ENCODE results near the gene GPATCH8.

GPATCH8 gene

DNA sequence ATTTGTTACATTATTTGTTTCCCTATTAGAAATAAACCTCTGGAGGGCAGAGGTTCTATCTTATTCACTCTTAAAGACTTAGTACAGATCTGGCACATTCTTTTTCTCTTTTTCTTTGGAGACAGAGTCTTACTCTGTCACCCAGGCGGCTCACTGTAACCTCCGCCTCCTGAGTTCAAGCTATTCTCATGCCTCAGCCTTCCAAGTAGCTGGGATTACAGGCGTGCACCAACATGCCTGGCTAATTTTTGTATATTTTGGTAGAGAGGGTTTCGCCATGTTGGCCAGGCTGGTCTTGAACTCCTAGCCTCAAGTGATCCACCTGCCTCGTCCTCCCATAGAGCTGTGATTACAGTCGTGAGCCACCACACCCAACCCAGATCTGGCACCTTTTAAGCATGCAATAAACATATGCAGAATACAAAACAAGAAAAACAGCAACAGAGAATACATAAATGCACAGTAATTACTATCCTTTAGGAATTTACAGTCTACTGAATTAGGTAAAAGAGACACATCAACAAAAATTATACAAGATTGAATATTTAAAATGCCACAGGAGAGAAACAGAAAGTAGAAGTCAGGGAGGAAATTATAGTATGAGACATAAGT lies 52.1 kb downstream of the GPATCH8 start:
- no peak for DNase-seq

DNA sequence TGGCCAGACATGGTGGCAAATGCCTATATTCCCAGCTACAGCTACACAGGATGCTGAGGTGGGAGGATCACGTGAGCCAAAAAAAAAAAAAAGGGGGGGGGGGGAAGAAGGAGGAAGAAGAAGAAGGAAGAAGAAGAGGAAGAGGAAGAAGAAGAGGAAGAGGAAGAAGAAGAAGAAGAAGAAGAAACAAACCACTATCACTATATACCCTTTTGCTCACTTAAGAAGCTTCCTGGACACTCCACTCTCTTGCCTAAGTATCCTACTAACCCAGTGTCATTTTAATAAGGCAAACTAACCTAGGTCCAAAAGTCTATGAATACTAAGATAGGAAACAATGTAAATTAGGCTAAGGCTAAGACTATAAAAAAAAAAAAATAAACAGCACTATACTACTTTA lies 54.8 kb downstream of the GPATCH8 start:
- DNase-seq = no peak

DNA sequence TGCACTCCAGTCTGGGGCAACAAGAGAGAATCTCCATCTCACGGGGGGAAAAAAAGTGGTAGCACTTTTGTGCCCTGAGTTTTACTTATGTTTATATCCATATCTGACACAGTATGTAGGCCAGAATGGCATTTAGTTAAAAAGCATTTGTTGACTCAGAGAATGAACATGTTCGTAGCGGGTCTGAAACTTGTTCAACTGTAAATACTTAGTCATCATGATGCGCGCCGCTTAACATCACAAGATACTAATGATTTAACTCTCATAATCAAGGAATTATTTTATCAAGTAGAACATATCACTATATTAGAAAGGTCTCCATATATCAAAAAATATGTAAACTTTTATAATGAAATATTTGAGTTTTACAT lies 58.5 kb downstream of the GPATCH8 start:
- peak; percentile 44 for DNase-seq

DNA sequence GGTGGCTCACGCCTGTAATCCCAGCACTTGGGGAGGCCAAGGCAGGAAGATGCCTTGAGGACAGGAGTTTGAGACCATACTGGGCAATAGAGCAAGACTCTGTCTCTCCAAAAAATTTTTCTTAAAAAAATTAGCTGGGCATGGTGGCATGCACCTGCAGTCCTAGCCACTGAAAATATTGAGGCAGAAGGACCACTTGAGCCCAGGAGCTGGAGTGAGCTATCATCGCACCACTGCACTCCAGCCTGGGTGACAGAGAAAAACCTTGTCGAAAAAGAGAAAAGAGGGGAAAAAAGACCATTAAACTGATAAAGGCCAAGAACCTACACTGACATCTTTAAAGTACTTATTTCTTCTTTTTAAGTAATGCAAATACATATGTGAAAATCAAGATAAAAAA lies 60.4 kb downstream of the GPATCH8 start:
- no peak for DNase-seq

DNA sequence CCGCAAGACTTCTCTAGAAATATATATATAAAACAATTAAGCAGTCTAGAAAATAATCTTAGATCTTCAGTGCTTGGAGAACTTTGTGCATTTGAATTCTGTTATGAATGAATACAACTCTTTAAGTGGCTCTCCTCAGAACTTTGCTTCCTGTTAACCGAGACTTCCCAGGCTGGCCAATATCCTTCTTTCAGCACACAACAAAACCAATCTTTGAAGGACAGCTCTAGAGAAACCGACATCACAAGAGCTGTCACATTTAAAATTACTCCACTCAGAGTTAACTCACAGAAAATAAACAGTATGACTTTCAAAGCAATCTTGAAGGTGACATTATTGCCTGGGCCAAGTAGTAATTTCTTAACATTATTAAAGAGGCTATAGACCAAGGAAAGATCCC lies 64.0 kb downstream of the GPATCH8 start:
- no peak for DNase-seq

DNA sequence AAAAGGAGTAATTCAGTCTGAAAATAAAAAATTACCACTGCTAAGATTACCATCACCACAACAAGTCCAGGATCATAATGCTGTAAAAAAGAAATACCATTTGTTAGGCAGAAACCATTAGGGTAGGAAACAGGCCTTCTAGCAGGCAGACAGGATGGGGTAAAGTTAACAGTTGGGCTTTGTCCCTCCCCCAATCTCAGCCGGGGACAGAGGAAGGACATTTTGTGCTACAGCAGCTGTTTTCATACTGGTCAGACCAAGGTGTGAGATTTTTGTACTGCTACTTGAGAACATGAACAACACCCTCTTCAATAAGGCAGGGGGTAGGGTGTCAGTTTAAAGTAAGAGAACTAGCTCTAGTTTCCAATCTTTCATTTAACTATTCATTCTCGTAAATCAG lies 64.6 kb downstream of the GPATCH8 start:
- DNase-seq = no peak

DNA sequence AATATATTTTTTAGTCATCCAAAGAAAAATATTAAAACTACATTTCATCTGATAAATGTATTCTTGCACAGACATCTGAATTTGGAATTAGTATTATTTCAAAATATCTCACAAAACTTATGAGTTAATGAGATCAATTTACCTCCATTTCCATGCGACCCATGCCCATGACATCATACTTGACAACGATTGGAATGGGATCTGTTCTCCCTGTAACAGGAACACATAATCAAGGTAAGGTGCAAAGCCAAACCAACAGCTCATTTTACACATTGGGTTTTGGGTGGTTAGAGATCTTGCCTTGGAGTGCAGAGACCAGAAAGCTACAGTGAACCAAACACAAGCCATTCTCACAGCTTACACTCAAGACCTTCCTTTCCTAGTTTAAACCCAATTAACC lies 66.9 kb downstream of the GPATCH8 start:
- DNase-seq = no peak

DNA sequence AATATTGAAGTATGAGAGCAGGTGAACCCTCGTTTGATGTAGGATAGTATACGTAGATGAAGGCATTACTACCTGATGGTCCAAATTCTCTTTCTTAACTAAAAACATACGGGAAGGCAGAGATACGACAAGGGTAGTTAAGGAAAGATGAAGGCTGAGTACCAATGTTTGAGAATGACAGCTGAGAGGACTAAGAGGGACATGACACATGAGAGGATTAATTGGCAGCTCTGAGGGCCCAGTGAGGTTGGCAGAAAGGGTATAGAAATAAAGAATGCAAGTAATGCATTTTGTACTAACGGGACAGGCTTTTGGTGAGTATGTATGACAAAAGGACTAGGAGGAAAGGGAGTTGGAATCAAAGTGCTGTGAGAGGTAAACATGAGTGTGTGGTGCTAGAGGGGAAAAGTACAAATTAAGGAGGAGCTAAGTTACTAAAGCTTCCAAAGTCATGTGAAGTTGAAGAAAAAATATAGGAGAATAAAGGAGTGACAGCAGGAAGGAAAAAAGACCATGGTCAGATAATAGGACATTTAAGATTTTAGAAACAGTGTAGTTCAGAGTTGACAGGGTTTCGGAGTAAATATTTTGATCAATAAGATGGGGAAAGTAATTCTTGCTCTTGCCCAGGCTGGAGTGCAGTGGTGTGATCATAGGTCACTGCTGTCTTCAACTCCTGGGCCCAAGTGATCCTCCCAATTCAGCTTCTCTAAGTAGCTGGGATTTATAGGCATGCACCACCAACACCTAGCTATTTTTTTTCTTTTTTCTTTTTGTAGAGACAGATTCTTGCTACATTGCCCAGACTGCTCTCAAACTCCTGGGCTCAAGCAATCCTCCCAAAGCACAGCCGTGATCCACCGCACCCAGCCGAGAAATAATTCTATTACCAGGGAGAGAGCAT lies 70.7 kb downstream of the GPATCH8 start:
- DNase-seq = no peak

DNA sequence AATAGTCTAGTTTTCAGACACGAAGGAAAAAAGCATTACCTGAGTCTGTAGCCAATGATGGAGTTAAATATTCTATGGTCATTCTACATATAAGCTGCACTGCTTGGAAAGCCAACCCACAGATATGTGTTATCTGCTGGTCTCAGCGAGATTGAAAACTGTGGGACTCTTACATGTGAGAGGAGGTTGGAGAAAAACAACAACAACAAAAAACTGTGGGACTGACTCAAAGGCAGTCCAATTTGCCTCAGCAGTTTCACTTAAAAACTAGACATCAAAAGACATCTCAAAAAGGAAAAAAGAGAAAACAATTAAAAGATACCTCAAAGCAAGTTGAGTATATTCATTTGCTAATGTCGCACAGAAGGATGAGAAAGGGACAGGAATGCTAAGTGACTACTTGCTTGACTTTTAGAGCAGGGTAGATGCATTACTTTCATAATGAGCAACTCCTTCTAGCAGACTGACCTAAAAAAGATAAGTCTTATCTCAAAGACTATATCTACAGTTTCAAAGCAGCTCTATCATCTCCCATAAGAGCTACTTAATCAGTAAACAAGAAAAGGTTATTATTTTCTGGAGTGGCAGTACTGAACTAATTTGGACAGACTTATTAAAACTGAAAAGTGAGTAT lies 78.3 kb downstream of the GPATCH8 start:
- DNase-seq = no peak

DNA sequence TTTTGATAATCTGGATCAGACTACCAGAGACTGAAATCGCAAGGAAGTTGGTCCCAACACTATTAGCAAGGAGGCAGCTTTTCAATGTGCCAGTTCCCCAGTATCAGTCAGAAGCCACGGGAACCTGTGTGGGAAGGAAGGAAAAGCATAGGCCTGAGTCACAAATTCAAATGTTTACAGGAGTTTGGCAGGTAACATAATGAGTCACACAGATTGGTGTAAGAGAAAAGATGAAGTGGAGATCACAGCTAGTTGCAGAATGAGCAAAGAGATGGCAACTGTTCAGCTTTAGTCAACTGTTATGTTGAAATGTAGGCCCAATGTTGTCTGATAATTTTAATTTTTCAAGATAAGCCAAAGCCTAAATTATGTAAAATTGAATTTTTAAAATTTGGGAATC lies 85.7 kb downstream of the GPATCH8 start:
- DNase-seq = no peak

DNA sequence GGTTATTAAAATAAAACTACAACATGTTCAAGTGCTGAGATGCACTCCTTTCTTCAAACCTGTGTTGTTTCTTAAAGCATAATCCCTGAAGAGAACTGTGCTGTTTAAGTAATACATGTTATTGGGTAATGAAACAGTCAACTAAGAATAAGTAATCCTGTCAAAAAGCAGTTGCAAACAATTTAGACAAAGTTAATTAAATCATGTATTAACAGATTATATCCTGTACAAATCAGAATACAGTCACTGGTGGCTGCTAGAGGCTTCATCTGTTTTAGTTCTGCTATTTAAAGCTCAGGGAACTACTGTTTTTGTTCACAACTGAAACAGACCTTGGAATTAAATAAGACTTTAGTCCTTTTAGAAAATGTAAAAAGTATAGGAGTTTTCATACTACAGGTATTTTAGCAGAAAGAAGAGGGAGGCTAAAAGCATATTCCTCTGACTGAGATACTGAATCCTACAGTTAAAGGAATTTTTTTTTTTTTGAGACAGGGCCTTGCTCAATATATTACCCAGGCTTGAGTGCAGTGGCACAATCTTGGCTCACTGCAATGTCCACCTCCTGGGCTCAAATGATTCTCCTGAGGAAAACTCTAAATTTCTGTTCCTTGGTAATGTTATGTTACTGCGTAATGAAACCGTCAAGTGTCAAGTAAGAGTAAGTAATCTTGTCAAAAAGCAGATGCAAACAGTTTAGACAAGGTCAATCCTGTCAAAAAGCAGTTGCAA lies 86.5 kb downstream of the GPATCH8 start:
- DNase-seq = no peak

DNA sequence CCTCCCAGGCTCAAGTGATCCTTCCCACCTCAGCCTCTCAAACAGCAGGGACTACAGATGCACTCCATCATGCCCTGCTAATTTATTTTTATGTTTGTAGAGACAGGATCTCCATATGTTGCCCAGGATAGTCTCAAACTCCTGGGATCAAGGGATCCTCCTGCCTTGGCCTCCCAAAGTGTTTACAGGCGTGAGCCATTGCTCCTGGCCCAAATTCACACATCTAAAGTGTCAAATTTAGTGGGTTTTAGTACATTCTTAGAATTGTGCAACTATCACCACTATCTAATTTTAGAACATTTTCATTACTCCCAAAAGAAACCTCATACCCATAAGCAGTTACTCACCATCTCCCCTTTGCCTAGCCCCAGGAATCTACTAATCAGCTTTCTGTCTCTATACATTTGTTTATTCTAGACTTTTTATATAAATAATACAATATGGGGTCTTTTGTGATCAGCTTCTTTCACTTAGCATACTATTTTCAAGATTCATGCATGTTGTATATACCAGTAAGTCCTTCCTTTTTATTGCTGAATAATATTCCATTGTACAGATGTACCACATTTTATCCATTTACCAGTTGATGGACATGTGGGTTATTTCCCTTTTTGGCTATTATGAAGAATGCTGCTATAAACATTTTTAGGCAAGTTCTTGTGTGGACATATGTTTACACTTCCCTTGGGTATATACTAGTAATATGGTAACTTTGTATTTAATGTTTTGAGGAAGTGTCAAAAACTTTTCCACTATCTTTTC lies 88.6 kb downstream of the GPATCH8 start:
- no peak for DNase-seq

DNA sequence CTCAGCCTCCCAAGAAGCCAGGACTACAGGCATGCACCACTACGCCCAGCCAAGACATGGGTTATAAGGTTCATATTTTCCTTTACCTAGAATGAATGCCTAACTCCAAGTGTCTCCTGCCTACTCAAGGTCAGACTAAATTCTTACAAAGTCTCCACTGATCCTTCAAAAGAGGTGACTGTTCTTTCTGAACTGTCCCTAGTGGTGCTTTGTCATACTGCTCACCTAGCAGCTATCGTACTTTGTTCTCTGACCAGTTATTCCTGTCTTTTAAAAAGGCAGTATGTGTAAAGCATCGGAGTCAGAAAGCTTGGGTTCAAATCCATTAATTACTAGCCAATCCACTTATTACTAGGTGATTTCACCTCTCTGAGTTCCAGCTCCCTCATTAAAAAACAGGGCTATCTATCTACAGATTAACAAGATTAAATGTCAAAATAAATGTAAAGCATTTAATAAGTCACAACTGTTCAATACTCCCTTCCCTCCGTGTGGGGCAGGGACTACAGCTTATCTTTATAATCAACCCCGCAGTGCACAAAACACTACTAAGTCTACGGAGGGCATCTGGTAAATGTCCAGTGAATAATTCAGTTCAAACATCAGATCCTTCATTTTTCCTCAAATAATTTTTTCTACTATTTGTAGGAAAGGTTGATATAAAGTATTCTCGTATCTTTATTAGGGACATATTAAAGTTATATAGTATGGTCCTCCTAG lies 93.7 kb downstream of the GPATCH8 start:
- no peak for DNase-seq

DNA sequence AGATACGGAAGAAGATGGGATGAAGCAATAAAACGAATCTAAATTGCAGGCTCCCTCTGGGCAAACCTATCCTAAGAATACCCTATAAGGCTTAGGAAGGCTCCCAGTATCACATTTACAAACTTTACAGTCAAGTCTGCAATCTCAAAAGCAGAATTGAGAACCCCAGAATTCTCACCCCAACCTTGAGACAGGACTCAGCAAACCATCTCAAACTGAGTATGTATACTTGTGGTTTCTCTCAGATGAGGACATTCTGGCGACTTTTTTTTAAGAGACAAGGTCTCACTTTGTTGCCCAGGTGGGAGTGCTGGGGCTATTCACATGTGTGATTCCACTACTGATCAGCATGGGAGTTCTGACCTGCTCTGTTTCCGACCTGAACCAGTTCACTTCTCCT lies 94.4 kb downstream of the GPATCH8 start:
- DNase-seq = no peak

DNA sequence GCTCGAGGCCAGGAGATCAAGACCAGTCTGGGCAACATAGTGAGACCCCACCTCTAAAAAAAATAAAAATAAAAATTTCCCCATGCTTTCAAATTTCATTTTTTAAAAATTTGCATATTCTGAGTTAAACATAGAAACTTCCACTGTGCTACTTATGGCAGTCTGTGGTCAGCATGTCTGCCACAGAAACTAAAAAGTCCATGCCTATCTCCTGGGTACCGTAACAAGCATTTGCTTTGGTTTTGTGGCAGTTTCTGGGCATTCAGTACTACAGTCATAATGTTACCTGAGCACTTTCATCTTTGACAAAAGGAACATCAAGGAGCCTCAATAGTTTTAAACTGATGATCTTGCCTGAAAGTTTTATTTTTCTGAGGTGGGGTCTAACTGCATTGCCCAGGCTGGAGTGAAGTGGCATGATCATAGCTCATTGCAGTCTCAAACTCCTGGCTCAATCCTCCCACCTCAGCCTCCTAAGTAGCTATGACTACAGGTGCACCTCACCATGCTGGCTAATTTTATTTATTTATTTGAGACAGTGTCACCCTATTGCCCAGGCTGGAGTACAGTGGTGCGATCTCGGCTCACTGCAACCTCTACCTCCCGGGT lies 100.5 kb downstream of the GPATCH8 start:
- DNase-seq = no peak

DNA sequence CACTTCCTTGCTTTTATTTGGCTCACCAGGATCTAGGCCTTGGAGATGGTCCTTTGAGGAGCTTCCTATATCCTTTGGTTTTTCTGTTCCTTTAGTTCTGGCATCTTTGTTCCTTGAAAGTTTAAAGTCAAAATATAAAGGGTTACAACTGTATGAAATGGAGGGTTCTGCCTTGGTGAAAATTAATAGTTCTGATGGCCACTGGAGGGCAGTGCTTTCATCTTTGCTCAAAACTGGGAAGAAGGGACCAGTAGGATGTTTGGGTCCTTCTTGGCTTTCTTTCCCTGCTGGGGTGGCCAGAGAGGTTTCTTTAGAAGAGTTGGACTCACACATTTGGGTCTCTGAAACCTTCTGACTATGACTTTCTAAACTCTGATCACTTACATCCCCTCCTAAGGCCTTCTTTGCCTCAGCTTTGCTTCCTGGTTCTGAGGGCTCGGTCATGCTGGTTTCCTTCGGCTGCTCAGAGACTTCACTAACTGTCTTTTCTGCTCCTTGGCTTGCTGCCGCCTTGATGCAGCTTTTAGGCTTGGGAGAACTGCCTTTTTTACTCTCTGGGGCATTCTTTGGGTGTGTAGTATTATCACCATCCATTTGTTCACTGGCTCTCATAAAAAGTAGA lies 102.9 kb downstream of the GPATCH8 start:
- DNase-seq = peak; percentile 33

DNA sequence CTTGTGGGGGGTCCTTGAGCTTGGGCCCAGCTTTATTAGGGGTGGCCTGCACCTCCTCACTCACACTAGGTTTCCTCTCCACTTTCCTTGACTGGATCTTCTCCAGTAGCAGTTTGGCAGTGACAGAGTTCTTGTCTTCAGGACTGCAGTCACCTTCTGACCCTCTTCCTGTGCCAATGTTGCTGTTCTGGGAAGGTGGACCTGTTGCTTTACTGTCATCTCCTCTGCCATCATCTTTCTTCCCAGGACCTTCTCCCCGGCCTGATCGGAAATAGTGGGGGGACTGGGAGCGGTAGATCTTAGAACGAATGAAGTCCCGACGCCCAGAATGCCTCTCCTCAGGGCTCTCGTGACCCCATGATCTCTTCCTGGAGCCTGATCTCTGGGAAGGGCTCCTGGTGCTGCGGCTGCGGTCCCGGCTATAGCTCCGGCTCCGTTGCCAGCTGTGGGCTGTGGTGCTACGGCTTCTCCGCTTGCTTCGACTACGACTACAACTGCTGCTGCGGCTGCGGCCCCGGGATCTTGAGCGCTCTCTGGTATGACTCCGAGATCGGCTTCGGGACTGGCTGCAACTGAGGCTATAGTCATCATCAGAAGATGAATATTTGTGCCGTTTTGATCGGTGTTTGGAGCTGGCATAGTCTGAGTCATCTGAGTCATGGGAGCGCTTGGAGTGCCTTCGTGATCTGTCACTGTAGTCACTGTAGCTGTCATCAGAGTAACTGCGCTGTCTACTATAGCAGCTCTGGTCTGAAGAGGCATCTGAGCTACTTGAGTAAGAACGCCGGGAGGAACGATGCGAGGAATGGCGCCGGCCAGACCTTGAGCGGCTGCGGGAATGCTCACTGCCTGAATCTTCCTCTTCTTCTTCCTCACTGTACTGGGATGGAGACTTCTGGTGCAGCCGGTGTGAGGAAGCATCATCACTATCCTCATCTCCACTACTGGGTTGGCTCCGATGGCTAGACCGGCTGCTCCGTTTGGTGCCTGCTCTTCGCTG lies 104.2 kb downstream of the GPATCH8 start:
- no peak for DNase-seq

DNA sequence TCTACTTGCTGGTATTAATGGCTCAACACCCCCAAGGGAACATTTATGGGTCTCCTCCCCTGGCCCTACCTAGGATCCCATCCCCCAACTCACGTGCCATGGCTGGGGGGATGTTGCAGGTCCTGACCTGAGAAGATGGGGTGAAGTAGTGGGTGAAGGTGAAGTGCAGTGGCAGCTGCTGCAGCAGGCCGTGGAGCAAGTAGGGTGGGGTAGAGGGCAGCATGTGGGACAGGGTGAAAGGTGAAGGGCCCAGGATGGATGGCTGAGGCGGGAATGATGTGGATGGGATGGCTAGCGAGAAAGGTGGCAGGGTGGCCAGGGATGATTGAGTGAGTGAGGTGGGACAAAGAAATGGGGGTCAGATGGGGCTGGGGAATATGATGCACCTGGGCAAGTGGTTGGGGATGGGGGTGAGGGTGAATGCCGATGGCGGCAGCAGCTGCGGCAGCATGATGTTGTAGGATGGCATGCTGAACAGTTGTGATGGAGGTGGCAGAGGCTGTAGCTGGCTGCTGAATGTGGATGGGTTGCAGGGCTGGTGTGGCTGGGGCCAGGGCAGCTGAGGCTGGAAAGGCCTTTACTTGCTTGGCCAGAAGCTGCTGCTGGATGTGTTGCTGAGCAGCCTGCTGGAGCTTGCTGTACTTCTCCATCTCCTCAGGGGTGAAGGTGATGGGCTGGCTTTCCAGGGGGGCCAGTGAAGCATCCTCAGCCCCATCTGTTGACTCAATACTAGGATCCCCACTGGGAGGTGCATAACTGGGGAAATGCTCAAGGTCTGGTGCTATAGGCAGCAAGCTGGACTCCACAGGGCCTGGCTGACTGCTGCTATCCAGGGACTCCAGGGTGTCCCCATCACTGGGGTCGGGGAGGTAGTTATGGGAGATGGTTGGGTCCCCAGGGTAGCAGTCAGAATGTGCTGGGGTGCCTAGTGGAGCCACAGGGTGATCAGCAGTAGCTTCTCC lies 105.4 kb downstream of the GPATCH8 start:
- DNase-seq = no peak
